DOHH2 (cell line): ENCODE data around the gene RAB5B.

ENCODE experiments used
- H3F3A ChIP-seq: fragments of 200-600 bp; sonication (generic), shearing (Covaris generic); 2 replicates; pipeline ENCODE4 v1.6.0; 2016; ENCODE audit warnings: antibody characterized with exemption, mild to moderate bottlenecking; ENCODE audit not compliant: control insufficient read depth, insufficient read depth
- H3K27ac ChIP-seq: fragments of 200-600 bp; sonication (generic); 2 replicates; pipeline ENCODE4 v1.5.1; 2014; ENCODE audit warnings: low read depth, mild to moderate bottlenecking, low read length, moderate library complexity
- H3K27me3 ChIP-seq: fragments of 200-600 bp; sonication (generic); 2 replicates; pipeline ENCODE4 v1.6.1; 2014; ENCODE audit warnings: mild to moderate bottlenecking, low read length, mixed read lengths; ENCODE audit not compliant: control insufficient read depth
- H3K36me3 ChIP-seq: fragments of 200-600 bp; sonication (generic); 2 replicates; pipeline ENCODE4 v1.6.1; 2014; ENCODE audit warnings: mild to moderate bottlenecking, low read length, moderate library complexity, mixed read lengths; ENCODE audit not compliant: control insufficient read depth
- H3K4me1 ChIP-seq: fragments of 200-600 bp; sonication (generic); 2 replicates; pipeline ENCODE4 v1.6.1; 2014; ENCODE audit warnings: mild to moderate bottlenecking, low read length, mixed read lengths; ENCODE audit not compliant: control insufficient read depth
- H3K4me2 ChIP-seq: fragments of 200-600 bp; sonication (generic); 2 replicates; pipeline ENCODE4 v1.6.0; 2014; ENCODE audit warnings: mild to moderate bottlenecking, low read length, moderate library complexity
- H3K4me3 ChIP-seq: fragments of 200-600 bp; sonication (generic); 2 replicates; pipeline ENCODE4 v1.5.1; 2014; ENCODE audit warnings: mild to moderate bottlenecking, low read length, mixed read lengths
- H3K79me2 ChIP-seq: fragments of 200-600 bp; sonication (generic); 2 replicates; pipeline ENCODE4 v1.6.1; 2014; ENCODE audit warnings: mild to moderate bottlenecking, low read length, mixed read lengths; ENCODE audit not compliant: control insufficient read depth
- H3K9me2 ChIP-seq: fragments of 200-600 bp; sonication (generic); replicated peaks from 2 replicates; pipeline ENCODE4 v1.6.1; 2014; ENCODE audit warnings: mild to moderate bottlenecking, low read length, mixed read lengths; ENCODE audit not compliant: control insufficient read depth
- H3K9me3 ChIP-seq: fragments of 200-600 bp; sonication (generic); 2 replicates; pipeline ENCODE4 v1.6.1; 2014; ENCODE audit warnings: antibody characterized with exemption, low read length, mixed read lengths; ENCODE audit not compliant: control insufficient read depth, insufficient read depth
- H4K20me1 ChIP-seq: fragments of 200-600 bp; sonication (generic); 2 replicates; pipeline ENCODE4 v1.6.0; 2014; ENCODE audit warnings: low read depth, mild to moderate bottlenecking, antibody characterized with exemption, low read length, moderate library complexity; ENCODE audit not compliant: control insufficient read depth, insufficient read depth
- CTCF ChIP-seq: fragments of 200-600 bp; sonication (generic); IDR thresholded peaks from one replicate; pipeline ENCODE4 v1.5.1; 2014; ENCODE audit warnings: antibody characterized with exemption, mild to moderate bottlenecking, low read depth, low read length; ENCODE audit not compliant: poor library complexity, severe bottlenecking
- EZH2phosphoT487 ChIP-seq: fragments of 200-600 bp; sonication (generic); IDR thresholded peaks from 2 replicates; pipeline ENCODE4 v1.6.1; 2017; ENCODE audit warnings: borderline replicate concordance, mild to moderate bottlenecking, antibody characterized with exemption, low read length, moderate library complexity, mixed read lengths

RAB5B gene

DNA sequence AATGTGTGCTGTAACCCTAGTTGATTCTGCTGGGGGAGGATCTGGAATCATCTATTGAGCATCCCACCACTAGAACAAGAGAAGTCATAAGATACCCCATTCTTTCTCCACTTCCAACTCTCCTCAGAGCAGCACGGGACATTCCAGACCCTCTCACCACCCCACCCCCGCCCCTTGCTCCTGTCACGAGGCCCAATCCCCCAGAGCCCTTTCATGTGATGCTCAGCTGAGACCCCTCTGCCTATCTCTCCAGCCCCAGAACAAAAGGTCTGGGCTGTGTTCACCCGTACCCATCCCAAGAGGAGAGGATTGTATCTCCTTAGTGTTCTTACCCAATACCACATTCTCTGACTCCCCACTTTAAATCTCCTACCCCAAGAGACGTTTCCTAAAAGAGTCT, 8.6 kb upstream of the RAB5B start:
- Histone ChIP-seq H3F3A (no peaks in the 10 kb centered on the region), H3K36me3 (peaks cover 31% of the 10 kb centered on the region), H3K4me2 (peak overlapping the region; percentile 94; the same call in 1 of the 2 replicates), H3K9me2 (no peaks in the 10 kb centered on the region), H3K4me1 (peaks cover 24% of the 10 kb centered on the region), H3K9me3 (no peaks in the 10 kb centered on the region), H4K20me1 (no peaks in the 10 kb centered on the region), H3K27ac (no peak overlapping the region), H3K4me3 (no peak overlapping the region), H3K27me3 (no peaks in the 10 kb centered on the region), H3K79me2 (peaks cover 19% of the 10 kb centered on the region)
- no peak for TF ChIP-seq CTCF
- no peak for TF ChIP-seq EZH2phosphoT487

DNA sequence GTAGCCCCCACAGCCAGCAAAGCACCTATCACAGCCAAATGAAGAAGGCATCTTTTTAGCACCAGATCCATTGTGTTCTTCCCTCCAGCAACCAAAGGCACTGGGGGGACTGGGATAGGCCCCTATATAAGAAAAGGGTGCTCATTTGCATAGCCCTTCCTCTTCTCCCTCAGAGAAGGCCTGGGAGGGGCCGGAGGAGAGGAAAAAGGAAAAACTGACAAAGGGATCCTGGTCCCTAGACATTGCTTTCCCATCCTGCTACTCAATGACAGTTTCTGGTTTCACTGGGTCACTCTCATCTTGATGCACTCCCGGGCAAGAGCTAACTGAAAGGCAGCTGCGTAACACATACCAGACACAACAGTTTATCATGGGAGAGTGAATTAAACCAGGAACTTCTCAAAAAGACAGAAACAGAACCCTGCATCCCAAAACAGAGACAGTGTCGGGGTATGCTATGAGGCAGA, 7.9 kb upstream of the RAB5B start, which contains the start of gene PMEL:
Gene PMEL, minus strand, starts transcription at position 102 of the 467 bp plus-strand sequence. Its CDS starts 31 bp downstream, at position 71.
- TF ChIP-seq EZH2phosphoT487 (no peak), CTCF (no peak)
- Histone ChIP-seq H3K27ac (peak within 1 kb of the TSS; percentile 47), H4K20me1 (no peaks in the 10 kb centered on the region), H3F3A (no peaks in the 10 kb centered on the region), H3K79me2 (peaks cover 19% of the 10 kb centered on the region), H3K9me3 (no peaks in the 10 kb centered on the region), H3K27me3 (no peaks in the 10 kb centered on the region), H3K9me2 (no peaks in the 10 kb centered on the region), H3K4me2 (peak within 1 kb of the TSS; percentile 94), H3K4me3 (peak within 1 kb of the TSS; percentile 90), H3K36me3 (peaks cover 38% of the 10 kb centered on the region), H3K4me1 (peaks cover 24% of the 10 kb centered on the region)

- peaks cover 19% of the 10 kb centered on the region for H3K79me2 ChIP-seq
- no peaks in the 10 kb centered on the region for H3K27me3 ChIP-seq
- peaks cover 45% of the 10 kb centered on the region for H3K36me3 ChIP-seq
- no peaks in the 10 kb centered on the region for H3K9me2 ChIP-seq
- H3K9me3 ChIP-seq: no peaks in the 10 kb centered on the region
- no peak for TF ChIP-seq CTCF
- no peak for TF ChIP-seq EZH2phosphoT487
- peak within 1 kb of the TSS; percentile 47 for H3K27ac ChIP-seq
- peaks cover 24% of the 10 kb centered on the region for H3K4me1 ChIP-seq
- peak within 1 kb of the TSS; percentile 94 for H3K4me2 ChIP-seq
- H3K4me3 ChIP-seq: peak within 1 kb of the TSS; percentile 90
- H3F3A ChIP-seq: 0 out of 2 replicates have a peak, but pooled peaks cover 1% of the 10 kb centered on the region
- no peaks in the 10 kb centered on the region for H4K20me1 ChIP-seq
These were observed 7.2 kb upstream of the RAB5B start, which contains the start of gene CDK2 for GRCh38 chr12:55966408-55967281. TSS of gene CDK2 (plus strand) at chr12:55966830. CDS start at chr12:55967009, 179 bp downstream.
